Osteocyte (in vitro differentiated cells): ENCODE results near the gene TPM3. TPM values are rescaled to one million over a fixed set of nuclear protein-coding genes. Genes with fewer than 3 reads are reported as not detected.

Experiments used
- DNase-seq: peaks from one replicate; pipeline ENCODE4 v3.0.0; 2021; ENCODE audit warnings: mixed read lengths; ENCODE audit not compliant: unreplicated experiment; ENCODE audit errors: extremely low spot score
- H3K27ac Mint-ChIP-seq: one replicate; pipeline ENCODE4 v1.8.0; 2021; ENCODE audit warnings: mild to moderate bottlenecking, mixed read lengths; ENCODE audit not compliant: unreplicated experiment
- H3K27me3 Mint-ChIP-seq: one replicate; pipeline ENCODE4 v1.8.0; 2021; ENCODE audit warnings: mixed read lengths; ENCODE audit not compliant: unreplicated experiment
- H3K36me3 Mint-ChIP-seq: one replicate; pipeline ENCODE4 v1.8.0; 2021; ENCODE audit warnings: mixed read lengths; ENCODE audit not compliant: unreplicated experiment
- H3K4me1 Mint-ChIP-seq: one replicate; pipeline ENCODE4 v1.8.0; 2021; ENCODE audit warnings: mixed read lengths; ENCODE audit not compliant: unreplicated experiment
- H3K4me3 Mint-ChIP-seq: one replicate; pipeline ENCODE4 v1.8.0; 2021; ENCODE audit warnings: mild to moderate bottlenecking, moderate library complexity, mixed read lengths; ENCODE audit not compliant: unreplicated experiment
- H3K9me3 Mint-ChIP-seq: one replicate; pipeline ENCODE4 v1.8.0; 2021; ENCODE audit warnings: mixed read lengths; ENCODE audit not compliant: unreplicated experiment
- total RNA-seq: library from RNA; stranded (reverse); gene quantifications from 2 replicates; pipeline ENCODE4 v1.2.1, GENCODE V29; 2021
- TF ChIP-seq, protein P1 (sequence below): fragments of 200-600 bp; sonication (generic); IDR thresholded peaks from 2 replicates; pipeline ENCODE4 v1.5.0; 2021; ENCODE audit warnings: antibody characterized with exemption, mild to moderate bottlenecking, moderate library complexity

TPM3 gene
- total RNA-seq, 1 donor from 2014 or later = 194 TPM

DNA sequence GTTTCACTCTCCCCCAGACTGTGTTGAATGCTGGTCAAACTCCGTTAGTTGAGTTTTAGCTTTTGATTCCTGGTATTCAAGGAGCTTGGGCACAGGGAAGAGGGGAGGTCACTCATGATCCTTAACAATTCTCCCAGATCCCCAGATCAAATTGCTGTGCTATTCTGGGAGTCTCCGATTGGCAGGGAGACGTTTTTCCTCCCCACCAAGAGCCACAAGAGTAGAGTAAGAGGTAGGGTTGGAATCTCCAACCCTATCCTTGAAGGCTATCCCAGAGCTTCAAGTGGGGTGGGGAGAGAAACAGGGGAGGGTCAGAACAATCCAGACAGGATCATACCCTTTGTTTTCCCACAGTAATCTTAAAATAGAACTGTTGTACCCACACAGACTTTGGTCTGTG lies 576 bp upstream of the TPM3 start:
- Mint-ChIP-seq H3K9me3 (no peaks in the 10 kb centered on the region), H3K4me3 (no peak overlapping the region), H3K27me3 (peaks cover 46% of the 10 kb centered on the region), H3K36me3 (no peaks in the 10 kb centered on the region), H3K4me1 (peaks cover 13% of the 10 kb centered on the region), H3K27ac (no peak overlapping the region)
- TF ChIP-seq, protein P1, sequence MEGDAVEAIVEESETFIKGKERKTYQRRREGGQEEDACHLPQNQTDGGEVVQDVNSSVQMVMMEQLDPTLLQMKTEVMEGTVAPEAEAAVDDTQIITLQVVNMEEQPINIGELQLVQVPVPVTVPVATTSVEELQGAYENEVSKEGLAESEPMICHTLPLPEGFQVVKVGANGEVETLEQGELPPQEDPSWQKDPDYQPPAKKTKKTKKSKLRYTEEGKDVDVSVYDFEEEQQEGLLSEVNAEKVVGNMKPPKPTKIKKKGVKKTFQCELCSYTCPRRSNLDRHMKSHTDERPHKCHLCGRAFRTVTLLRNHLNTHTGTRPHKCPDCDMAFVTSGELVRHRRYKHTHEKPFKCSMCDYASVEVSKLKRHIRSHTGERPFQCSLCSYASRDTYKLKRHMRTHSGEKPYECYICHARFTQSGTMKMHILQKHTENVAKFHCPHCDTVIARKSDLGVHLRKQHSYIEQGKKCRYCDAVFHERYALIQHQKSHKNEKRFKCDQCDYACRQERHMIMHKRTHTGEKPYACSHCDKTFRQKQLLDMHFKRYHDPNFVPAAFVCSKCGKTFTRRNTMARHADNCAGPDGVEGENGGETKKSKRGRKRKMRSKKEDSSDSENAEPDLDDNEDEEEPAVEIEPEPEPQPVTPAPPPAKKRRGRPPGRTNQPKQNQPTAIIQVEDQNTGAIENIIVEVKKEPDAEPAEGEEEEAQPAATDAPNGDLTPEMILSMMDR = no peak
- DNase-seq = no peak

DNA sequence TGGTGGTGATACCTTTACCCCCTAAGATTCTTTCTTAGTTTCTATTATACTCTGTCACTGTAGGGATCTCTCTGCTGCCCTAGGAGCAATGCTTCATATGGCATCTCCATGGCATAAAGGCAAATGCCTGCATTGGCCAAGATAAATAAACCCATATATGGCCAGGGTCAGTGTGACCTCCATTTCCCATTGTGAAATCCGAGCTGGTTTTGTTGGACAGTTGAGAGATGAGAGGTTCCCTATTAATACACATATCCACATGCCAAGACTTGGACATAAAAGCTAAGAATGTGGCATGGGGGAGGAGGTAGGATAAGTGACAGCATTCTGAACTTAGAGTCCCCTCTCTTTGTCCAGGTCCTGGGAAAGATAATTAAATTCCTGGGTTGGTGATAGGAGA lies 1.4 kb downstream of the TPM3 start:
- peaks cover 13% of the 10 kb centered on the region for H3K4me1 Mint-ChIP-seq
- no peak overlapping the region for H3K27ac Mint-ChIP-seq
- no peaks in the 10 kb centered on the region for H3K9me3 Mint-ChIP-seq
- TF ChIP-seq, protein P1 = no peak
- no peaks in the 10 kb centered on the region for H3K36me3 Mint-ChIP-seq
- no peak overlapping the region for H3K4me3 Mint-ChIP-seq
- DNase-seq = no peak
- H3K27me3 Mint-ChIP-seq = peaks cover 59% of the 10 kb centered on the region

DNA sequence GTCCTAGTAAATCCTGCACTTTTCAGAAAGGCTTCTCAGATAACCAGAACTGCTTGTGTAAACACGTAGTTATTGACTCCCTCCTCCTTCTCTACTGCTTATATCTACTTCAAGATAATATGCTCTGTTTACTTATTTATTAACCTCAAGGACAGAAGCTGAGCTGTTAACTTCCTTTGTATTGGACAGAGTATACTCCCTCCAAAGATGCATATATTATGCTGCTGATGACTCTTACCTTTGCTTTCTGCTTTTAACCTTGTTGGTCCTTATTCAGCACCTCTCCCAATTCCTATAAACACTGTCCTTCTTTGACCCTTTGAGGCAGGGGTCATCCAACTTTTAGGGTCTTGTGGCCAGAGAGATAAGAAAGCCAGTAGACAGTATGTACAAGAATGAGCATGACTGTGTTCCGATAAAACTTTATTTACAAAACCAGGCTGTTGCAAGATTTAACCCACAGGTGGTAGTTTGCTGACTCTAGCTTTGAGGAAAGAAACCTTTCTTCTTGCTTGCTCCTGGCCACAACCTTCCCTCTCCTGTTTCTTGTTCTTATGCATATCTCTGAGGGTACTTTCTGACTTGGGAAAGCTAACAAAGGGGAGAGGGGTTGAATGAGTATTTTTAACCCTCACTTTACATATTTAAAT lies 4.9 kb downstream of the TPM3 start:
- H3K27me3 Mint-ChIP-seq = peaks cover 27% of the 10 kb centered on the region
- DNase-seq = no peak
- no peaks in the 10 kb centered on the region for H3K9me3 Mint-ChIP-seq
- H3K36me3 Mint-ChIP-seq = peaks cover 4% of the 10 kb centered on the region
- no peak overlapping the region for H3K4me3 Mint-ChIP-seq
- peaks cover 15% of the 10 kb centered on the region for H3K4me1 Mint-ChIP-seq
- TF ChIP-seq, protein P1 = no peak
- no peak overlapping the region for H3K27ac Mint-ChIP-seq

DNA sequence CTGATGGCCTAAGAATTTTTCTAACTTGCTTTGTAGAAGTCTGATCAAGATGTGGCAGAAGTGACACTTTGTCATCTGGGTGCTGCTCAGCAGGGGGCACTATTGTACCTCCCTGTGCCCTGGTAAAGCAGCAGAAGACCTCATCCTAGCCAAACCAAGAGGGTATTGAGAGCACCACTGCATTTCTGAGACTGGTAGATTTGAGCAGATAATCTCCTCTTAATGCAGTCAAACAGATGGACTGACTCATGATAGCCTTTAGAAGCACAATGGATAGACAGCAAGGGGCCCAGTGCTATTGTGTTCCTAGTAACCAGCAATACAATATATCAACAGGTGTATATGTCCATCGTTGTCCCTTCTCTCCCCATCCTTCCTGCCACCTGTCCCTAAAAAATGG lies 5.7 kb downstream of the TPM3 start:
- H3K36me3 Mint-ChIP-seq = peaks cover 6% of the 10 kb centered on the region
- no peak for DNase-seq
- no peaks in the 10 kb centered on the region for H3K9me3 Mint-ChIP-seq
- peaks cover 23% of the 10 kb centered on the region for H3K4me1 Mint-ChIP-seq
- H3K4me3 Mint-ChIP-seq = no peak overlapping the region
- peaks cover 22% of the 10 kb centered on the region for H3K27me3 Mint-ChIP-seq
- TF ChIP-seq, protein P1 = peak; percentile 30
- no peak overlapping the region for H3K27ac Mint-ChIP-seq

DNA sequence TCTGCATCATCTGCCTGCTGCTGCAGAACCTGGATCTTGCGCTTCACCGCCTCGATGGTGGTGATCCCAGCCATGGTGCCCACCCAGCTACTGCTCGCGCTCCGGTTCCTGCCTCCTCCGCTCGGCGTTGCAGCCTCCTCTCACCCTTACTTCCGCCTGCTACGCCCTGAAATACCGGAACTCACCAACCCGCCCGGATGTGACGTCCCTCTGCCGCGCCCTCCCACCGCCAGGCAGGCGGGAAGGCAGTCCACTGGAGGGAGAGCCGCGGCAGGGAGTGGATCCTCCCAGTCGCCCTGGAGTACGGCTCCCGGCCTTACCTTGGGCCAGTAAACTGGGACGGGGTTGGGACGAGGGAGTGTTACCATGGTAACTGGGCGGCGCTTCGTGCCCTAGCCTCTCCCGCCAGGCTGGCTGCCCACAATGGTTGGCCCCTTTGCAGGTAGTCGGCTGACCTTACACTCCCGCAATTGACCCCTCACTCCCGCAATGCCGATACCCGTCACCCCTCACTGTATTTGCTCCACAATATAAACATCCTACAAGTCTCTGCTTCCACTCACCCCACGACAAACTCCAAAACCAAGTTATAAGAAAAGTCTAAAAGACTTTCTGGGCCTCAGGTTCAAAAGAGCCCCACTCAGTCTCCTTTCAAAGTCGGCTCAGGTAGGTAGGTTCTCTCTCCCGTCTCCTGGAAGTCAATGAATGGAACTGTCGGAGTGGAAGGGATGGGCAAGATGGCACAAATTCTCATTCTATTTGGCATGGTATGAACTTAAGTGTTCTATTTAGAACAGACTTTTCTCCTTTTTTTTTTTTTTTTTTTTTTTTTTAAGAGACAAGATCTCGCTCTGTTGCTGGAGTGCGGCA lies 8.6 kb downstream of the TPM3 start:
- peaks cover 6% of the 10 kb centered on the region for H3K36me3 Mint-ChIP-seq
- H3K4me1 Mint-ChIP-seq = peaks cover 38% of the 10 kb centered on the region
- H3K4me3 Mint-ChIP-seq = peak overlapping the region; percentile 100
- H3K27ac Mint-ChIP-seq = peak overlapping the region; percentile 99
- H3K27me3 Mint-ChIP-seq = peaks cover 20% of the 10 kb centered on the region
- TF ChIP-seq, protein P1 = peak; percentile 14
- DNase-seq = peak; percentile 97
- no peaks in the 10 kb centered on the region for H3K9me3 Mint-ChIP-seq
